GM20000 (cell line): Measurements from ENCODE around the gene ANP32A.

Experiments used
- DNase-seq: peaks from one replicate; pipeline ENCODE4 v3.0.0; 2012; ENCODE audit warnings: low spot score
- CTCF ChIP-seq: IDR thresholded peaks from 2 replicates; pipeline ENCODE4 v1.5.1; 2012; ENCODE audit warnings: mild to moderate bottlenecking, control low read depth; ENCODE audit errors: extremely low read depth, missing control alignments

ANP32A gene

GRCh38 chr15:68774521-68775235, 46.0 kb downstream of the ANP32A start:
- TF ChIP-seq CTCF = no peak
- no peak for DNase-seq

- no peak for TF ChIP-seq CTCF
- DNase-seq = no peak
Observed at GRCh38 chr15:68774120-68774519, 46.6 kb downstream of the ANP32A start.

GRCh38 chr15:68773036-68773435, 47.7 kb downstream of the ANP32A start:
- TF ChIP-seq CTCF = no peak

GRCh38 chr15:68770216-68770615, 50.5 kb downstream of the ANP32A start:
- TF ChIP-seq CTCF = no peak
- DNase-seq = no peak

More at GRCh38 chr15:68773036-68773435, 47.7 kb downstream of the ANP32A start:
- no peak for DNase-seq

GRCh38 chr15:68769702-68770101, 51.0 kb downstream of the ANP32A start:
- no peak for TF ChIP-seq CTCF

GRCh38 chr15:68768321-68768720, 52.4 kb downstream of the ANP32A start:
- no peak for DNase-seq

More at GRCh38 chr15:68769702-68770101, 51.0 kb downstream of the ANP32A start:
- no peak for DNase-seq

GRCh38 chr15:68767833-68768232, 52.9 kb downstream of the ANP32A start:
- DNase-seq = no peak
- TF ChIP-seq CTCF = no peak

More at GRCh38 chr15:68768321-68768720, 52.4 kb downstream of the ANP32A start:
- no peak for TF ChIP-seq CTCF
